GM21447 (cell line): ENCODE data around the gene DNAH1.

ENCODE experiments used
- ATAC-seq: cut with Tn5 transposase; IDR thresholded peaks from one replicate; pipeline ENCODE4 v1.9.1; 2021; ENCODE audit not compliant: unreplicated experiment

Gene DNAH1

DNA sequence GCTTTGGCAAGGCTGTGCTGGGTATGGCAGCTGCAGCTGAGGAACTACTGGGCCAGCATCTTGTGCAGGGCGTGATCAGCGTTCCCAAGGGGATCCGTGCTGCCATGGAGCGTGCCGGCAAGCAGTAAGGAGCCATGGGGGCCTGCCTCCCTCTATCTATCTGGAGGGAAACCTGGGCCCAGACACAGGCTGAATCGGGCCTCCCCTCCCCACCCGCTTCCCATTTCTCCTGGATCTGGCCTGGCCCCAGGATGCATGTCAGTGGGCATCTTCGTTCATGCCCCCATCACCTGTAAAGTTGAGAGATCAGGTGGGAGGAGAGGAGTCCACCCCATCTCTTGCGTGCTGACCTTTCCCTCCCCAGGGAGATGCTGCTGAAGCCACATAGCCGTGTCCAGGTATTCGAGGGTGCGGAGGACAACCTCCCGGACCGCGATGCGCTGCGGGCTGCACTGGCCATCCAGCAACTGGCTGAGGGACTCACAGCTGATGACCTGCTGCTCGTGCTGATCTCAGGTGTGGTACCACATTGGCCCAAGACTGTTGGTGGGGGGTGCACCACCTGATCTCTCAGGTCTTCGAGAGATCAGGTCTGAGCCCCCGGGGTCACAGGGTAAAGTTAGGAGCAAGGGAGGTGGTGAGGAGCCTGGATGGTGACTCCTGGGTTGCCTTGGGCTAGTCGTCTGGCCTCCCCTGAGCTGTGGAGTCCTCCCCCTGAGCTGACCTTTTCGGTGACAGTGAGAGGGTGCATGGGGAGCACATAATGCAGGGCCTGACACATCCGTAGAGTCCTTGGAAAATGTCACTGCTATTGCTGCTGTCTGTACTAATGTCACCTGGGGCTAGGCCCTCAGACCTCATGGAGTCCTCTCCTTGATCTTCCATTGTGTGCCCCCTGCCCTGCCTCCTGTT lies 25.3 kb upstream of the DNAH1 start:
- ATAC-seq, result no peak

DNA sequence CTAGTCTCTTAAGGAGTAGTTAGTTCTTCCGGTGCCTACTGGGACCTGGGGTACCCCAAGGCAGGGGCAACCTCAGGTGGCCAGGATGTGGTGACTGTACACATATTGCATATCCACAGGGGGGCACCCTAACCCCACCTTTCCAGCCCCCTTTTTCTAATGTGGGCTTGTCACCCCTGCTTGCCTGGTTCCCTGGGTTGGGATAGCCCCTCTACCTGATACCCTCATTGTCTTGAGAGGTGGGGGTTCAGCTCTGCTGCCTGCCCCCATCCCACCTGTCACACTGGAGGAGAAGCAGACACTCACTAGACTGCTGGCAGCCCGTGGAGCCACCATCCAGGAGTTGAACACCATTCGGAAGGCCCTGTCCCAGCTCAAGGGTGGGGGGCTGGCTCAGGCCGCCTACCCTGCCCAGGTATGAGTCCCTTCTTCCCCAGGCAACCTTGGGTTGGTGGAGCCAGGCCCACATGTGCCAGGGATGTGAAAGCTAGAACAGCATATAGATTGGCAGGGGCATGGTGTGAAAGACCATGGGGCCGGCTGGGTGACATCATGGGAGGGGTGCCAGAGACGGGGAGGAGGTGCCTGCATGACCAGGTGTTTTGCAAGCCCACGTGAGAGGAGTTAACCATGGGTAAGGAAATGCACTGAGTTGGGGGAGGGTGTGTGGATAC lies 24.5 kb upstream of the DNAH1 start:
- ATAC-seq, result no peak

DNA sequence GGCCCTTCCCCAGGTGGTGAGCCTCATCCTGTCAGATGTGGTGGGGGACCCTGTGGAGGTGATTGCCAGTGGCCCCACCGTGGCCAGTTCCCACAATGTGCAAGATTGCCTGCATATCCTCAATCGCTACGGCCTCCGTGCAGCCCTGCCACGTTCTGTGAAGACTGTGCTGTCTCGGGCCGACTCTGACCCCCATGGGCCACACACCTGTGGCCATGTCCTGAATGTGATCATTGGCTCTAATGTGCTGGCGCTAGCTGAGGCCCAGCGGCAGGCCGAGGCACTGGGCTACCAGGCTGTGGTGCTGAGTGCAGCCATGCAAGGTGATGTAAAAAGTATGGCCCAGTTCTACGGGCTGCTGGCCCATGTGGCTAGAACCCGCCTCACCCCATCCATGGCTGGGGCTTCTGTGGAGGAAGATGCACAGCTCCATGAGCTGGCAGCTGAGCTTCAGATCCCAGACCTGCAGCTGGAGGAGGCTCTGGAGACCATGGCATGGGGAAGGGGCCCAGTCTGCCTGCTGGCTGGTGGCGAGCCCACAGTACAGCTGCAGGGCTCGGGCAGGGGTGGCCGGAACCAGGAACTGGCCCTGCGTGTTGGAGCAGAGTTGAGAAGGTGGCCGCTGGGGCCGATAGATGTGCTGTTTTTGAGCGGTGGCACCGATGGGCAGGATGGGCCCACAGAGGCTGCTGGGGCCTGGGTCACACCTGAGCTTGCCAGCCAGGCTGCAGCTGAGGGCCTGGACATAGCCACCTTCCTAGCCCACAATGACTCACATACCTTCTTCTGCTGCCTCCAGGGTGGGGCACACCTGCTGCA lies 23.7 kb upstream of the DNAH1 start:
- ATAC-seq, result no peak

DNA sequence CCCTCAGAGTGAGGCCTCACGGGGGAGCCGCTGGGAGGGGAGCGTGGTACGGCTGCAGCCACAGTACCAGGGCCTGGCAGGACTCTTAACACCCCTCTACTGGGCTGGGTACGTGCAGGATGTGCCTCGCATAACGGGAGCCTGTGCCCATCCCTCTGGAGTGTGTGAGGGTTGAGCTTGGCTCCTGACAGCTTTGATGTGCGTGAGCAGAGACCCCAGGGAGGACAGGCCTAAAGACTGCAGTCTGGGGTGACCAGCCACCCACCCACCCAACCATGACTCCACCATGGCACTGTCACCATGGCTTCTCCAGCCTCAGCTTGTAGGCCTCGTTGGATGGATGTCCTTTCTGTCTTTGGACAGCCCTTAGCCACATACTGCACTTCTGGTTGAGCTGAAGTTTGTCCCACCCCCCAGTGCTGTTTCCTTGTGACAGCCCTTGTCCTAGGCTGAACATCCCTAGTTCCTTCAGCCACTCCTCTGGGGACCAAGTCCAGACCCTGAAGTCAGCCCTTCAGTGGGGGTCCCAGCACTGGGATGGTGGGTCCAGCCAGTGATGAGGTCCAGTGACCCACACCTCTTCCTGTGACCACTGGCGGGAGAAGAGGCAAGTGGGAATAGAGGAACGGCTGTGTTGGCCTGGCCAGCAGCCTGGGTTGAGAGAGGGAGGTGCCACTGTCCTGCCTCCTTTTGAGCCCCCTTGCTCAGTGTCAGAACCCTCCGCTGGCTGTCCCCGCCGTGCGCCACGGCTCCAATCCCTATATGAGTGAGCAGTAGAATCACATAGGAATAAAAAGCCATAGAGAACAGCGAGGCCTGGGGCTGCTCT lies 22.4 kb upstream of the DNAH1 start:
- no peak for ATAC-seq

DNA sequence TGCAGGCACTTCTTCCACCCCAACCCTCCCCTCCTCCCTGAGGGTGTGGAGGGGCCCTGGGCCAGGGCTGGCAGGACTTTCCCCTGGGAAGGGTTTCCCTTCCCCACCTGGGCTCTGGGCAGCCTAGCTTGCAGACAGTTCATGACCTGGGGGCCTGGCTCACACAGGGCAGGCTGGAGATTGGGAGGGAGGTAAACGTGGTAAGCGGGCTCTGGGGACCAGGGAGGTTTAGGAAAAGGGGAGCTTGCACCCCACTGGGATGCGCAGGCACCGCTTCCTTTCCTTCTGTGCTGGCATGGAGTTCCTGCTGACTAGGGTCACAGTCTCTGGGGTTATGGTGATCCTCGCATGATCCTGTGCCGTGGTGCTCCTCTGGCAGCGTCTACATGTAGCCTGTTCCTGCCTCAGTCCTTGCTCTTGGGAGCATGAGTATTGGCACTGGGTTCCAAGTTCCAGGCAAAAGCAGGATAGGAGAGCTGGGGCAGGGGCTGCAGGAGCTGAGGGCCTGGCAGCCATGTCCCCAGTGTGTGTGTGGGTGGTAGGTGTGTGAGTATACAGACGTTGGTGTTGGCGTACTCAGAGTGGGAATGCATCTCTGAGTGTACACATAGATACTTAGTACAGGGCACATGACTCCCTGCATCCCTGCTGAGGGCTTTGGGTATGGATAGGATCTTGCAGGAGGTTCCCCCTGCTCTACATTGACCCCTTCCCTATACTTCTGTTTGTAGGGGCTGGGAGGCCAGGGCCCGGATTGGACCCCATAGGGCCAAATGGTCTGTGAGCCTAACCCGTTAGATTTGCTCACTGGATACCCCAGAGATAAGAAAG lies 21.6 kb upstream of the DNAH1 start:
- no peak for ATAC-seq

DNA sequence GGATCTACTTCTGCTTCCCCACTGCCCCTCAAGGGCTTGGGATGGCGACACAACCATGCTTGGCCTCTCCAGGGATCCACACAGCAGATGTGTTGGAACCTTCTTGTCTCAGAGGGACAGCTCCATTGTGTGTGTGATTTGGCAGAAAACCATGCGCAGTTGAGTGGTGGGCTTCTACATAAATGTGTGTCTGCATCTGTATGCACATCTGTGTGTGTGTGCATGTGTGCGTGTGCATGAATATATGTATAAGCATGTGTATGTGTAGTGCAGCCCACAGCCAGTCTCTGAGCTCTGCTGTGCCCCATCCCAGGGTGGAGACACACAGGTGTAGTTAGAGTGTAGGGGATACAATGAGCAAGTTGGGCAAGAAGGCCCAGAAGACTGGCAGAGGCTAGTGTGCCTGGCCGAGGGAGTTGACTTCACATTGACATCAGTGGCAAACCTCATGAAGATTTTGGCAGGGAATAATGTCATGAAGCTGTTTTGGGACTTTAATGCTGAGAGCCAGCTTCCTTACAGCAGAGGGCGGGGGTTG lies 20.4 kb upstream of the DNAH1 start:
- no peak for ATAC-seq

DNA sequence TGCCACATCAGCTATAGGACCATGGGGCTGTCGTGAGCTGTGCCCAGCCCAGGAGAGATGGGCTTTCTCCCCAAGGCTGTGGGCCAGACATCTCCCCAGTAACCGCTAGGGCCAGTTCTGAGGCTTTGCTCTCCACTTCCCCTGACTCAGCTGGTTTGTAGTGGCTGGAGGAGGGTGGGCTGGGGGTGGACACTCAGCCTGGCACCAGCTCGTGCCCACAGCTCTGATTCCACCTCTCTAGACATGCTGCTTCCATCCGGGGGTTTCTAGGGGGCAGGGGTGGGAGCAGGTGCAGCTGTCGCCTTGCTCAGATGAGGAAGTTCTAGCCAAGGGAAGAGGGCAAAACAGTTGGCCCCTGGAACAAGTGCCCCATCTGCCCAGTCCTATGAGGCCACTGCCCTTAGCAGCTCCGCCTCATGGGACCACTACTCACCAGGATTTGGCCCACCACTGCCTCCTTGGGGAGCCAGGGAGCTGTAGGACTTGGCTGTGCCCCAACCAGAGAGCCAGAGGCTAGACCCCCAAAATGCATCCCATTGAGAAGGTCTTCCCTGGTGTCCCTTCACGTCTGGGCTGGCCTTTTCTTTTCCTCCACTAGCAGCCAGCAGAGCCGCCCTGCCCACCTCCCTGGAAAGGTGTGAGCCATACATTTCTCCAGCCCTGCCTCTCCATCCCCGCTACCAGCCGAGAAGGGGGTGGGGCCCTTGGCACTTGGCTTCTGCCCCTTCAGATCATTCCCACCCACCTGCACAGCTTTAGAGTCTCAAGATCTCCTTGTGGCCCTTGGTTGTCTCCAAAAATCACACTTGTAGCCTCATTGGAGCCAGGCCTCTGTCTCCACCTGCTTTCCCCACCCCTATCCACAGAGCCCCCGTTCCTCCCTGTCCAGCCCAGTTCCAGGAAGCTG lies 18.6 kb upstream of the DNAH1 start:
- no peak for ATAC-seq

DNA sequence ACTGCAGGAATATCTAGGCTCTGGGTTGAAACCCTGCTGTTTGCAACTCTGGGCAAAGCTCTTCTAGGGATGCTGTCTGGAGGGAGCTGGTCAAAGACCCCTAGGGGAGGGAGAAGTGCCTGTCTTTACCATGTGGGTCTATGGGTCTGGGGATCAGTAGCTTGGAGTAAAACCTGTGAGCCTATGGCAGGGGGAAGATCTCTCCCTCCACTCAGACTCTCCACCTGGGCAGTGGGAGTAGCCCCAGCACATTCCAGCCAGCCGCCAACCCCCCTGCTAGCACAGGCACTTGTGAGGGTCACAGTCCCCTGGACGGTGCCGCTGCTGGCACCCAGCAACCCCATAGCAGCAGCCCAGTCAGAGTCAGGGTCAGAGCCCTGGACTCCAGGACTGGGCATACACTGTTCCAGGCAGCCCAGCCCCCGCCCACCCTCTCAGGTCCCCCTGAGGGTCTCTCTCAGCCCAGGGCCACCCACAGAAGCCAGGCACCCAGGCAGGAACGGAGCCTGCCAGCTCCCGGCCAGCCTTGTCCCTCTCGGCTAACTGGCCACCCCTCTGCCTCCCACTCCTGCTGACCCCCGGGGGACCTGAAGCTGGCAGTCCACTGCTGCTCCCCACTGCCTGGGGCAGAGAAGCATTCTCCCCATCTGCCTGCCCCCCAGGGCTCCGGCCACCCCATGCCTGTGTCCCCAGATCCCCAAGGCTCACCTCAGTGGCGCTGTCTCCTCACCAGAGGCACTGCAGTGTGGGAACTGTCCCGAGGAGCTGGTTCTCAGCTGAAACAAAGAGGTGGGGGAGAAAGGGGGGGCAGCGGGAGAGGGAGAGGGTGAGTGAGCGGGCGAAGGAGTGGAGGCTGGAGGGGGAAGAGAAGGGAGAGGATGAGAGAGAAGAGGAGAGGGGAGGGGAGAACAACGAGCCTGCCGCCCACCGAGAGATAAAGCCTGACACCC lies 17.7 kb upstream of the DNAH1 start:
- no peak for ATAC-seq

DNA sequence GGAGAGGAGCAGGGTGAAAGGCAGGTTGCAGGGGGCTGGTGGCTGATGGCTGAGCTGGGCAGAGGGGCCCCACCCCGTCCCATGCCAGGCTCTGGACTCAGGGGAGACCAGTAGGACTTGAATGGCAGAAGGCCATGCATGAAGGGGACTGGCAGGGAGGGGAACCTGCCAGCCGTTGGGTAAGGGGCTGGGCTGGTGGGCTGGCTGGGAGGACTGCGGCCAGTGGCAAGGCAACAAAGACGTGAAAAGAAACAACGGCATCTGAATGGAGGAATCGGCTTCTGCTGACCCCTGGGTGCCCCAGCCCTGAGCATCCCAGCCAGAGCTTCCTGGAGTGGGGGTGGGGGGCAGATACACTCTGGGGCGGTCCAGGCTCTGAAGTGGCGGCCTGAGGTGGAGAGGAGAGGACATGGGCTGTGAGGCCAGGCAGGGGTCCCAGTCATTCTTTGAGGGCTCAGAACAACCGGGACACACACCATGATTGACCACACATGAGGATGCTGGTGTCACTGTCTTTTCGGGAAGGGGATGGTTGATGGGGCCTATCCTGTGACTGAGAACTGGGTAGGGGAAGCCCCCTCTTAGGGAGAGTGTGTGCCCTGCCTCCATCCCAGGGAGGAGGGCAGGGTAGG lies 16.8 kb upstream of the DNAH1 start:
- no peak for ATAC-seq

DNA sequence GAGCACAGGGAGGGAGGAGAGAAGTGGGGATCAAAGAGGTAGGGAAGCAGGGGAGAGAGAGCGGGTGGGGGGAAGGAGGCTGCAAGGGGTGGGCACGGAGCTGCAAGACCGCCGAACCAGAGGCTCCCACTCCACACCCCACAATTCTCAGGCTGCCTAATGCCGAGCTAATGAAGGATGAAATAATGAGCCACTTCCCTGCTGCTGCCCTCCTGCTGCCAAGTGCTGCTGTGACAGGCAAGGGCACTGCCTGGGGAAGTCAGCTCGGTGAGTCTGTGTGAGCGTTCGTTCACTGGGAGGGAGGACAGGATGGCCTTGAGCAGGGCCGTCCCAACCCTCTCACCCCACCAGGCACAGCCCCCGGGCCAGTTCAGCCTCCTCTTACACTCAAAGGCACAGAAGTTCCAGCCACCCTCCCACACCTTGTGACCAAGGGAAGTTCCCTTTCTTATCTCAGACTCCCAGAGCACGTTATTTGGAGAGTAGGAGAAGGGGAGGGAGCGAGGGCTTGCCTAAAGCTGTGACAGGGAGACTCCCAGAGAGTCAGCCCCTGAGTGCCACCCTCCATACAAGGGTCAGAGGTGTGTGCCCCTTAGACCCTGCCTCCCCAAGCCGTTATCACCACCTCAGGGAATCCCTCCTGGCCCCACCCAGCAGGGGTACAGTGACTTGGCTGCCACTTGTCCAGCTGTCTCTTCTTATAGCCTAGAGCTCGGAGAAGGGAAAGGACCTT lies 16.1 kb upstream of the DNAH1 start:
- no peak for ATAC-seq

DNA sequence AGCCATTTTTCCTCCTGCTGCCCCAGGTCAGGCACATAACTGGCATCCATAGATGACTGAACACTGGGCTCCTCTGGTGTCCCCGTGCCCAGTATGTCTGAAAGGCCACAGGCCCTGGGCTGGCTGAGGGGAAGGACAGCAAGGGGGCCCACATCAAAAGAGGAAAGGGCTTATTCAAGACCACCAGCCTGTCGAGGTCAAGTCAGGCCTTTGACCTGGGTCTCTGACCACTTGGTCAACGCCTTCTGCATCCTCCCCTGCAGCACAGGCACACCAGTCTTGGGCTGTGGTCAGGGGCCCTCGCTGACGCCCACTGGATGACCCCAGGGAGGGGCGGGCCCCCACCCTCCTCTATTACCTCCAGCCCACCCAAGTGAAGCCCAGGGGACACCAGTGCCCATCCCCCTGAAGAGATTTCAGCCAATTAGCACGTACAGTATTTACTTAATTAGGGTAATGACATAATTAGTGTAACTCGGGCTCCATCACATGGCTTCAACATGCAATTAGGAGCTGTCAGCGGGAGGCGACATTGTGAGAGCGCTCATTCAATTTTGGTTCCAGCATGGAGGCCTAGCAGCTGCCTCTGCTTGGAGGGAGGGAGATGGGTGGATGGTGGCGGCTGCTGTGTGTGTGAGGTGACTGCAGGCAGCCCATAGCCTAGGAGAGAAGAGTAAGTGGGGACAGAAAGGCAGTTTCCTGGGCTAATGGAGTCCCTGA lies 13.5 kb upstream of the DNAH1 start:
- no peak for ATAC-seq

DNA sequence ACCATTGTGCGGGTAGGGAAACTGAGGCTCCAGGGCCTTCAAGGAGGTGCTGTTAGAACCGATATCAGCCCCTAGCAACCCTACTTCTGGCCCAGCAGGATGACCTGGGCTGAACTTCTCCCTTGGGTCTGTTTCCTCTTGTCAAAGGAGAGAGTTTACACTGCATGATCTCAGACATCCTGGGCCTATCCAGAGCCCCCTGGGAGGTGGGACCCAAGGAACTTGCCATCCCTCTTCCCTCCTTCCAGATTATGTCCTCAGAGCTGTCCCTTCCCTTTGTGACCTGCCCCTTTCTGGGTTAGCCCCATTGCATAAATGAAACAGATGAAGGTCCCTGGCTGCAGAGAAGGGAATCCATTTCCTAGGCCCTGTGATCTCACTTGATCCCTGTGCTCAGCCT lies 12.3 kb upstream of the DNAH1 start:
- no peak for ATAC-seq

DNA sequence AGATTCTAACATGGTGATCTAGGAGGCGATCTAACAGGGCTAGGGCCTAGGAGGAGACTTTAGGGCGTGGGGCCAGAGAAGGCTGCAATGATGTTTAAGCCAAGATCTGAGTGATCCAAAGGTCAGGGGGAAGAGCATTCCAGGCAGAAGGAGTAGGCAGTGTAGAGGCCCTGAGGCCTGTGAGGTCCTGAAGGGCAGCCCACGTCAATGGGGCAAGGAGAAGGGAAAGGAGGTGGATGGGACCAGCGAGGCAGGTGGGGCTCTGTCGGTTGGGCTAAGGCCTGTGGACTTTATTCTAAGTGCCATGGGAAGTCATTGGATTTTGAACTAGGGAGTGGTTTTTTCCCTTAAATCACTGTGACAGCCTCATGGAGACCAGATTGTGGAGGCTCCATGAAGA lies 10.2 kb upstream of the DNAH1 start:
- no peak for ATAC-seq

DNA sequence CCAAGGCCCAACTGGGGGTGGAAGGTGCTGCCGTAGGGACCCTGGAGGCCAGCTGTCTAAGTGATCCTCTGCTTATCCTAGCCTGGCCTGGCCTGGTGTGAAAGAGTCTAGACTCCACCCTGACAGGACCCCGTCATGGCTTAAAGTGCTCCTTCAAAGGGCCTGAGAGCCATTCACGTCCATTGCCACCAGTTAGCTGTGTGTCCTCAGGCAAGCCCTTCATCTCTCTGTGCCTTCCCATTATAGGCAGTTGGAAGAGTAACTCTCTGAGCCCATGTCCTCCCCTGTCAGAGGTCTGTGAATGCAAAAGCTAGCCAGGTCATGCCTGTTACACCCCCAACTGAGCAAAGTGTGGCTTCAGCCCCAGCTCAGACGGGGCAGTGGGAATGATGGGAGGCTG lies 9.1 kb upstream of the DNAH1 start:
- ATAC-seq, result no peak

DNA sequence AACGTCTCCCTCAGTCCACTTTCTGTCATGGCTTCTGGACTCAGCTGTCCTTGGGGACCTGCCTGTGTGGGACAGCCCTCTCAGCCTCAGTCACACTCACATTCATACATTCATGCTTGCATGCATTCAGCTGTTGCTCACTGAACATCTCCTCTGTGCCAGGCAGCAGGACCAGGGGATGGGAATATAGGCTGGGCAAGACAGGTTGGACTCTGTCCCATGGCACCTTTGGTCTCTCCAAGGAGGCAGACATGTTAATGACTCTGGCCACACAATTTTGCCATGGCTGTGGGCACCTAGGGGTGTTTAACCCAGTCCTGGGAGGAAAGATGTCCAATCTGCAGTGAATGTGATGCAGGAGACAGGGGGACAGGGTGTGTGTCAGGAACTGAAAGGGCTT lies 7.8 kb upstream of the DNAH1 start:
- no peak for ATAC-seq
